Tibial artery (tissue), 4 donors: ENCODE measurements around the gene CRACDL.

Experiments used
- DNase-seq, 2 donors: peaks; one replicate each; pipeline ENCODE4 v3.0.0-alpha.2; 2019
- H3K27ac ChIP-seq, 2 donors: fragments of 200-600 bp; sonication (generic) in 1 of 2; 1 replicate in 1 of 2; 2 replicates in 1 of 2; pipeline ENCODE4 v1.5.1; 2018 to 2019; ENCODE audit warnings: mild to moderate bottlenecking in 1 of 2
- H3K27me3 ChIP-seq, 2 donors: fragments of 200-600 bp; sonication (generic) in 1 of 2; one replicate each; pipeline versions ENCODE4 v1.5.1 to v1.6.0; 2016 to 2019
- H3K36me3 ChIP-seq, 3 donors: fragments of 200-600 bp; sonication (generic) in 2 of 3; one replicate each; pipeline ENCODE4 v1.5.1; 2016 to 2019; ENCODE audit warnings: mild to moderate bottlenecking in 2 of 3
- H3K4me1 ChIP-seq, 4 donors: fragments of 200-600 bp; sonication (generic) in 2 of 4; 1 replicate in 3 of 4; 2 replicates in 1 of 4; pipeline ENCODE4 v1.5.1; 2016 to 2019
- H3K4me3 ChIP-seq, 2 donors: fragments of 200-600 bp; sonication (generic) in 1 of 2; 1 replicate in 1 of 2; 2 replicates in 1 of 2; pipeline ENCODE4 v1.5.1; 2018 to 2019; ENCODE audit warnings: mild to moderate bottlenecking in 2 of 2
- H3K9me3 ChIP-seq, 3 donors: fragments of 200-600 bp; sonication (generic) in 1 of 3; one replicate each; pipeline ENCODE4 v1.5.1; 2016 to 2019
- intact Hi-C: fragments of 100-400 bp; cut with DNase I; formaldehyde crosslinking; loops from one replicate; pipeline ENCODE4 v1.15.0; 2023; ENCODE audit warnings: low total_unique reads
- TF ChIP-seq, protein P1 (sequence below), 2 experiments: fragments of 200-600 bp in 1 of 2; fragments of 450-650 bp in 1 of 2; IDR thresholded peaks; one replicate each; pipeline ENCODE4 v1.5.1; 2017 to 2019; ENCODE audit warnings: antibody characterized with exemption in 2 of 2, mild to moderate bottlenecking in 1 of 2, moderate library complexity in 1 of 2

The CRACDL gene

DNA sequence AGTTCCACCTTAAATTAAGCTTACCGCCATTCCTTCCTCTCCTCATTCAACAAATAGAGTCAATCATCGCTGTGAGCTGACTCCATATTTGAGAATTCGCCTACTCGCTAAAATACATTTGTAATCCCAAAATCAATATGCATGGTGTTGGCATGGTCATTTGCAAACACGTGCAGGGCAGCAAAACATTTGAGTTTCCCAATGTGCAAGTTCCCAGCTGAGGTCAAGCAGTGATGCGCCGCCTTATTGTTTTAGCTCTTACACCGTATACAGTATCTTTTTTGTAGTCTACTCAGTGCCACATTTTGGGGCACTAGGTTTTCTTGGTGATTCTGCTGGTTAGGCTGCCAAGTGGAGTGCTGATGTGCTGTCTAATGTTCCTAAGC is 131.8 kb downstream of the CRACDL start:
- Histone ChIP-seq H3K4me1 (peaks cover 0 to 34% (median 28%) of the 10 kb centered on the region in 4 donors), H3K27ac (no peak overlapping the region), H3K27me3 (no peaks in the 10 kb centered on the region), H3K9me3 (no peaks in the 10 kb centered on the region), H3K36me3 (no peaks in the 10 kb centered on the region), H3K4me3 (no peak overlapping the region)
- intact Hi-C loops: no loop called here
- TF ChIP-seq, protein P1, sequence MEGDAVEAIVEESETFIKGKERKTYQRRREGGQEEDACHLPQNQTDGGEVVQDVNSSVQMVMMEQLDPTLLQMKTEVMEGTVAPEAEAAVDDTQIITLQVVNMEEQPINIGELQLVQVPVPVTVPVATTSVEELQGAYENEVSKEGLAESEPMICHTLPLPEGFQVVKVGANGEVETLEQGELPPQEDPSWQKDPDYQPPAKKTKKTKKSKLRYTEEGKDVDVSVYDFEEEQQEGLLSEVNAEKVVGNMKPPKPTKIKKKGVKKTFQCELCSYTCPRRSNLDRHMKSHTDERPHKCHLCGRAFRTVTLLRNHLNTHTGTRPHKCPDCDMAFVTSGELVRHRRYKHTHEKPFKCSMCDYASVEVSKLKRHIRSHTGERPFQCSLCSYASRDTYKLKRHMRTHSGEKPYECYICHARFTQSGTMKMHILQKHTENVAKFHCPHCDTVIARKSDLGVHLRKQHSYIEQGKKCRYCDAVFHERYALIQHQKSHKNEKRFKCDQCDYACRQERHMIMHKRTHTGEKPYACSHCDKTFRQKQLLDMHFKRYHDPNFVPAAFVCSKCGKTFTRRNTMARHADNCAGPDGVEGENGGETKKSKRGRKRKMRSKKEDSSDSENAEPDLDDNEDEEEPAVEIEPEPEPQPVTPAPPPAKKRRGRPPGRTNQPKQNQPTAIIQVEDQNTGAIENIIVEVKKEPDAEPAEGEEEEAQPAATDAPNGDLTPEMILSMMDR (IDR thresholded peaks at IDR 0.05): no peak
- DNase-seq: no peak

DNA sequence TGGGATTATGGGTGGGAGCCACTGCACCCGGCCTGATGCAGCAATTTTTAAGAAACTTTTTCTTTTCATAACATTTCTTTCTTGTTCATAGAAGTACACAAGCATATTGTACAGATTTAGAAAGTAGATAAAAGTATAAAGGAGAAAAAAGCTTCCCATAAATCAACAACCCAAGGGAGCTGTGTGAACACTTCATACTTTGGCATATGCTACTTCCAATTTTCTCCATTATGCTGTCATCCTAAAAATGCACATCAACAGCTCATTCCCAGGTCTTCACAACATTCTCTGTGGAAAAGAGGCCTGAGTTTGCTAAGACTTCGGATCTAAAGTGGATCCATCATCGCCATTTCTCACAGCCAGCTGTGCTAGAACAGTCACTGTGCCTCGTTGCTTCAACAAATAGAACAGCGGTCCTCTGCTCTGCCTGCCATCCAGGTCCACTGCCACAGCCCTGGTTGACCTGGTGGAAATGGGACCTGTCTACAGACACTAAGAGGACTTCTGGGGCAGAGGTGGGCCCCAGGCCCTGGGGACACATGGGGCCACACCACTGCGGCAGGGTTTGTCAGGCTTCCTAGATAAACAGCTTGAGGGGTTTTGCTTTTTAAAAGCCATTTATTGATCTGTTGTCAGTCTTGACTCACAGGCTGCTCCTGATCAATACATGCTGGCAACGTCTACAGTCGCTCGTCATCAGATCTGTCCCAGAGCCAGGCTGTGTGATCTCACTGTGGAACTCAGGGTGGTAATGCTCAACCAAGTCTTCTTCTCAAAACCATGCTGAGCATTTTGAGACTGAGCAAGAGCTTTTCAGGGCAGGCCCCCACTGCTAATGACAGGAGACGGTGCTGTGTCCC is 132.4 kb downstream of the CRACDL start:
- Histone ChIP-seq H3K4me1 (peaks cover 0 to 33% (median 28%) of the 10 kb centered on the region in 4 donors), H3K27ac (no peak overlapping the region), H3K27me3 (no peaks in the 10 kb centered on the region), H3K4me3 (no peak overlapping the region), H3K36me3 (no peaks in the 10 kb centered on the region), H3K9me3 (no peaks in the 10 kb centered on the region)
- DNase-seq: no peak
- intact Hi-C loops: no loop called here
- TF ChIP-seq, protein P1 (IDR thresholded peaks at IDR 0.05): no peak

DNA sequence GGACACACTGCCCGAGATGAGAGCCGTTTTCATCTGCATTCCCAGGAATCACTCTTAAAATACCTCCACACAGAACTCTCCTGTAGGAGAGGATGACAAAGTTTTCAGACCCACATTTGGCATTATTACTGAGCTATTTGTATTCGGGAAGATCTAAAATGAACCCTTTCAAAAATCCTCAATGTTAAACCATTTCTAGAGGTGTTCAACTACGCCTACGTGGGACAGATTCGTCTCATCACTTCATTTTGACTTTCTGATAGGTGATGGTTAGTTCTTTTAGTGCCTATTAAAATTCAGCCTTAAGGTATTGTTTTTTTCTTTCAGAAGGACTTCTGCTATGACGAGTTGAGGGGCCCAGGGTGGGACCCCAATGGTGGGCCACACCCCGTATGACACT is 133.7 kb downstream of the CRACDL start:
- H3K27me3 ChIP-seq: no peaks in the 10 kb centered on the region
- DNase-seq: no peak
- TF ChIP-seq, protein P1 (IDR thresholded peaks at IDR 0.05): no peak
- no peak overlapping the region for H3K27ac ChIP-seq
- no peak overlapping the region for H3K4me3 ChIP-seq
- no peaks in the 10 kb centered on the region for H3K9me3 ChIP-seq
- no peaks in the 10 kb centered on the region for H3K36me3 ChIP-seq
- intact Hi-C loops: no loop called here
- peaks cover 0 to 29% (median 24%) of the 10 kb centered on the region in 4 donors for H3K4me1 ChIP-seq

DNA sequence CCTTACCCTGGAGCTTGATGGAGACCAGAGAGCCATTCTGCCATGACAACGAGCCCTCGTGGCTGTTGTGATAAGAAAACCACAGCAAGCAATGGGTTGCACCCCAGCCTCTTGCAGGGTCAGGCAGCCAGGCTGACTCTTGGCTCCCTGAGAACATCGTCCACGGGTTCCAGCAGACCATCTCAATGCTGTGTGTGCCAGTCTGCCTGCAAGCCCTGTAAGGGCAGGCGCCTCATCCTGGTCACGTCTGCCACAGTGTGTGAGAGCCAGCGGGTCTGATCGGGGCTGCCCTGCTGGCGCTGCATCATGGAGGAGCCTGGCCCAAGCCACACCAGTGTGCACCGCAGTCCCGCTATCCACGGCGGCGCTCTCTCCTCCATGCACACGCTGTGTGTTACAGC is 134.1 kb downstream of the CRACDL start:
- Histone ChIP-seq H3K27me3 (no peaks in the 10 kb centered on the region), H3K27ac (no peak overlapping the region), H3K4me3 (no peak overlapping the region), H3K4me1 (peaks cover 0 to 25% (median 19%) of the 10 kb centered on the region in 4 donors), H3K36me3 (no peaks in the 10 kb centered on the region), H3K9me3 (no peaks in the 10 kb centered on the region)
- TF ChIP-seq, protein P1 (IDR thresholded peaks at IDR 0.05): no peak
- intact Hi-C loops: no loop called here
- no peak for DNase-seq

DNA sequence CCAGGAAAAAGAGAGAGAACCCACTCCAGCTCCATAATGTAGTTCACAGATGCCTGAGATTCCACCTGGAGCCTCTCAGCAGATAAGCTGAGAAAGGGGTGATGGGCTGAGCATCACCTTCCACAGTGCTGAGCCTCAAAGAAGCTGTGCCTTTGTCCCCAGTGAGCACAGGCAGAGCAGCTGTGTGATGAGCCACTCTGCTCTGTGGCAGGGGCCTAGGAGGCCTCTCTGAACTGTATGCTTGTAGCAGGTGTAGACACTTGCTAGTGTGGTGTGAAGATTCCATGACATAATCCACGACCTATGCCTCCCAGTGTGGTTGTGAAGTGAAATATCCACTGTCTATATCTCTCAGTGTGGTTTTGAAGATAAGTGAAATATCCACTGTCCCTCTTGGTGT is 134.7 kb downstream of the CRACDL start:
- no peak for DNase-seq
- intact Hi-C loops: no loop called here
- H3K27me3 ChIP-seq: no peaks in the 10 kb centered on the region
- no peaks in the 10 kb centered on the region for H3K9me3 ChIP-seq
- no peaks in the 10 kb centered on the region for H3K36me3 ChIP-seq
- H3K4me3 ChIP-seq: no peak overlapping the region
- H3K27ac ChIP-seq: no peak overlapping the region
- TF ChIP-seq, protein P1 (IDR thresholded peaks at IDR 0.05): no peak
- peaks cover 0 to 19% (median 13%) of the 10 kb centered on the region in 4 donors for H3K4me1 ChIP-seq
